NB4 (cell line): ENCODE measurements around the gene F8A1.
"Not testable (repeated sequence)": the region's sequence is repeated elsewhere in the genome, so short reads cannot be mapped to it uniquely, and the experiment has no call there.

ENCODE experiments used
- POLR2A ChIP-seq: IDR thresholded peaks from 2 replicates; pipeline ENCODE4 v1.6.1; 2011; ENCODE audit warnings: mild to moderate bottlenecking; ENCODE audit not compliant: insufficient read length; ENCODE audit errors: extremely low read depth
- TF ChIP-seq, protein P1 (sequence below): IDR thresholded peaks from 2 replicates; pipeline ENCODE4 v1.6.1; 2011; ENCODE audit warnings: low read depth, low read length
- TF ChIP-seq, protein P2 (sequence below): IDR thresholded peaks from one replicate; pipeline ENCODE4 v1.5.1; 2012; ENCODE audit warnings: low read depth, low read length

DNA sequence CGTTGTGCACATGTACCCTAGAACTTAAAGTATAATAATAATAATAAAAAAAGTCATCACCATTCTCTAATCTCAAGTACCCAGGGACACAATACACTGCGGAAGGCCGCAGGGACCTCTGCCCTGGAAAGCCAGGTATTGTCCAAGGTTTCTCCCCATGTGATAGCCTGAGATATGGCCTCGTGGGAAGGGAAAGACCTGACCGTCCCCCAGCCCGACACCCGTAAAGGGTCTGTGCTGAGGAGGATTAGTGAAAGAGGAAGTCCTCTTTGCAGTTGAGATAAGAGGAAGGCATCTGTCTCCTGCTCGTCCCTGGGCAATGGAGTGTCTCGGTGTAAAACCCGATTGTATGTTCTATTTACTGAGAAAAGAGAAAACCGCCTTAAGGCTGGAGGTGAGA, 24.4 kb downstream of the F8A1 start:
- TF ChIP-seq, protein P1, sequence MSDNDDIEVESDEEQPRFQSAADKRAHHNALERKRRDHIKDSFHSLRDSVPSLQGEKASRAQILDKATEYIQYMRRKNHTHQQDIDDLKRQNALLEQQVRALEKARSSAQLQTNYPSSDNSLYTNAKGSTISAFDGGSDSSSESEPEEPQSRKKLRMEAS: not testable (repeated sequence)
- TF ChIP-seq, protein P2, sequence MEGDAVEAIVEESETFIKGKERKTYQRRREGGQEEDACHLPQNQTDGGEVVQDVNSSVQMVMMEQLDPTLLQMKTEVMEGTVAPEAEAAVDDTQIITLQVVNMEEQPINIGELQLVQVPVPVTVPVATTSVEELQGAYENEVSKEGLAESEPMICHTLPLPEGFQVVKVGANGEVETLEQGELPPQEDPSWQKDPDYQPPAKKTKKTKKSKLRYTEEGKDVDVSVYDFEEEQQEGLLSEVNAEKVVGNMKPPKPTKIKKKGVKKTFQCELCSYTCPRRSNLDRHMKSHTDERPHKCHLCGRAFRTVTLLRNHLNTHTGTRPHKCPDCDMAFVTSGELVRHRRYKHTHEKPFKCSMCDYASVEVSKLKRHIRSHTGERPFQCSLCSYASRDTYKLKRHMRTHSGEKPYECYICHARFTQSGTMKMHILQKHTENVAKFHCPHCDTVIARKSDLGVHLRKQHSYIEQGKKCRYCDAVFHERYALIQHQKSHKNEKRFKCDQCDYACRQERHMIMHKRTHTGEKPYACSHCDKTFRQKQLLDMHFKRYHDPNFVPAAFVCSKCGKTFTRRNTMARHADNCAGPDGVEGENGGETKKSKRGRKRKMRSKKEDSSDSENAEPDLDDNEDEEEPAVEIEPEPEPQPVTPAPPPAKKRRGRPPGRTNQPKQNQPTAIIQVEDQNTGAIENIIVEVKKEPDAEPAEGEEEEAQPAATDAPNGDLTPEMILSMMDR: not testable (repeated sequence)
- not testable (repeated sequence) for TF ChIP-seq POLR2A
